Measurements from ENCODE around the gene KRCC1. TPM values are rescaled to one million over a fixed set of nuclear protein-coding genes. Genes with fewer than 3 reads are reported as not detected.

The KRCC1 gene
- total RNA-seq, 2 experiments from 2014 or later: 12.4 to 20.0 TPM

DNA sequence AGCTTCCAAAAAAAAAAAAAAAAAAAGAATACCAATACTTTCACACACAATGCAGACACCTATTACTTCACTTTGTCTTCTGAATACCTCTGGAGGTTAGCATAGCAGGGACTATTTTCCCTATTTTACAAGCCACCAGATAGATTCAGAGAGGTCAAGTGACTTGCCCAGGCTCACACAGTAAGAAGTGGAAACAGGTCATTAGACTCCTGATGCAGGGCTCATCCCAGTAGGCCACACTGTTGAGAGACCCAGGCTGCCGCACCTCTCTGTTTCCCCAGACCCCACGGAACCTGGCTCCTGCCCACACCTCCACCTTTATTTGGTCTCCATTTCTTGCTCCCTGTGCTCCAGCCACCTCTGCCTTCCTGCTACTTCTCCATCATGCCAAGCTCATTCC, 31.5 kb upstream of the KRCC1 start:
- Mint-ChIP-seq H3K4me3 (no peak overlapping the region), H3K36me3 (no peaks in the 10 kb centered on the region), H3K27ac (no peak overlapping the region), H3K9me3 (ENCODE audit: low read depth) (no peaks in the 10 kb centered on the region), H3K4me1 (peaks cover 3% of the 10 kb centered on the region), H3K27me3 (no peaks in the 10 kb centered on the region)
- CTCF ChIA-PET: no interaction called here
- DNase-seq (no peak), ATAC-seq (no peak)

DNA sequence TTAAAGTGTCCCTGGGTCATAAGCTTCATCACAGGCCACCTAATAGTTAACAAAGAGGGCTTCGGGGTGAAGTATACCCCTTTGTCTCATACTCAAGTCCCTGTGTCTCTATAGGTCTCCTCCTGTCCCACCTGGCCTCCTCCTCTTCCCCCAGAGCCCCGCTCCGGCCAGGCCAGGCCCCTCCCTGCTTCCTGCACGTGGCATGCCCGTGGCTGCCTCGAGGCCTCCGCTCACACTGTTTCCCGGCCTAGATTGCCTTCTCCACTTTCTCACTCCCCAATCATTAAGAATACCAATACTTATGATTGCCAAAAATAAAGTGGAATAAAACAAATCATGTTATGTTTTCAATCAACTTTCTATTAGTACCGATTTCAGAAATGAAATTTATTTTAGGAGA, 30.8 kb upstream of the KRCC1 start:
- Mint-ChIP-seq H3K36me3 (no peaks in the 10 kb centered on the region), H3K4me3 (no peak overlapping the region), H3K9me3 (ENCODE audit: low read depth) (no peaks in the 10 kb centered on the region), H3K4me1 (peaks cover 3% of the 10 kb centered on the region), H3K27ac (no peak overlapping the region), H3K27me3 (no peaks in the 10 kb centered on the region)
- ATAC-seq: no peak
- CTCF ChIA-PET: no interaction called here
- no peak for DNase-seq

- H3K27ac Mint-ChIP-seq: no peak overlapping the region
- H3K9me3 Mint-ChIP-seq (ENCODE audit: low read depth): no peaks in the 10 kb centered on the region
- DNase-seq (no peak), ATAC-seq (no peak)
- H3K36me3 Mint-ChIP-seq: no peaks in the 10 kb centered on the region
- no peaks in the 10 kb centered on the region for H3K27me3 Mint-ChIP-seq
- H3K4me3 Mint-ChIP-seq: no peak overlapping the region
- CTCF ChIA-PET: interaction anchor here (1.0 to 1.7 kb wide), 2 partner anchors 25 to 106 kb away, joined by 3 to 4 read pairs; no protein-coding TSS in a partner anchor
- peaks cover 3% of the 10 kb centered on the region for H3K4me1 Mint-ChIP-seq
Measured at GRCh38 chr2:88085602-88086001, 30.0 kb upstream of the KRCC1 start.

DNA sequence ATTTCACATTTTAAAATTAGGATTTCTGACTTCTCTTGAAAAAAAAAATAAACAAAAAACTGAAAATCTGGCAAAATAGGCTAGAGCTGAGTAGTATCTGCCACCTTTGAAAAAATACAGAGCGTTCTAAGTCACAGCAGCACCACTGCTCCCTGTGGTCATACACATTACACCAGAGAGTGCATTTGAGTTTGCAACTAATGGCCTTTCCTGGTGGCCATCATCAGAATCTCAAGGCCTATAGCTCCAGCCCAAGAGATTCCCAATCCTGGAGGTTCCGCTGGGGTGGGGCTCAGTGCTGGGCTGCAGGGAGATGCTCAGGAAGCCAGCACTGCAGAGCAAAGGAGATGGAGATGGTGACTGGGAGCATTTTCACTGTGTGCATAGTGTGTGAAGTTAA, 29.5 kb upstream of the KRCC1 start:
- CTCF ChIA-PET: interaction anchor here (1.0 to 1.7 kb wide), 2 partner anchors 25 to 107 kb away, joined by 3 to 4 read pairs; no protein-coding TSS in a partner anchor
- Mint-ChIP-seq H3K27ac (no peak overlapping the region), H3K4me3 (no peak overlapping the region), H3K27me3 (no peaks in the 10 kb centered on the region), H3K36me3 (no peaks in the 10 kb centered on the region), H3K4me1 (no peaks in the 10 kb centered on the region), H3K9me3 (ENCODE audit: low read depth) (no peaks in the 10 kb centered on the region)
- ATAC-seq (no peak), DNase-seq (no peak)

GRCh38 chr2:88082781-88083180, 27.2 kb upstream of the KRCC1 start:
- ATAC-seq (no peak), DNase-seq (no peak)
- Mint-ChIP-seq H3K36me3 (no peaks in the 10 kb centered on the region), H3K27ac (no peak overlapping the region), H3K4me3 (no peak overlapping the region), H3K4me1 (no peaks in the 10 kb centered on the region), H3K27me3 (no peaks in the 10 kb centered on the region), H3K9me3 (ENCODE audit: low read depth) (no peaks in the 10 kb centered on the region)
- CTCF ChIA-PET: no interaction called here

GRCh38 chr2:88081924-88082608, 26.5 kb upstream of the KRCC1 start:
- Mint-ChIP-seq H3K4me1 (no peaks in the 10 kb centered on the region), H3K9me3 (ENCODE audit: low read depth) (no peaks in the 10 kb centered on the region), H3K4me3 (no peak overlapping the region), H3K27me3 (no peaks in the 10 kb centered on the region), H3K27ac (no peak overlapping the region), H3K36me3 (no peaks in the 10 kb centered on the region)
- ATAC-seq (no peak), DNase-seq (no peak)
- CTCF ChIA-PET: no interaction called here

DNA sequence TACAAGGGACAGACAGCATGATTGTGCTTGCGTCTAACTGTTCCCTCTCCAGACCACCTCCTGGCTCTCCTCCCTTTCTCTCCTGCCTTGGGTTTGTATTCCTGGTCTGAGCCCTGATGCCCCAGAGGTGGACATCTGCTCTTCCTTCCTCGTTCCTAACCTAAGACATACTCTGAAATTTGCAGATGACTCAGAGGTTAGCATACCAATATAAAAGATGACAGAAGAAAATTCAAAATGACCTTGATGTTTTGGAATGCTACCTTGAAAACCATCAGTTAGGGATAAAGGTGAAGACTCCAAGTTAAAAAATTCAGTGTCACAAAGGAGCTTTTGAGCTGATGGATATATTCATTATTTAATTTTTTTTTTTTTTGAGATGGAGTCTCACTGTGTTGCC, 25.0 kb upstream of the KRCC1 start:
- DNase-seq (no peak), ATAC-seq (no peak)
- Mint-ChIP-seq H3K36me3 (no peaks in the 10 kb centered on the region), H3K4me3 (no peak overlapping the region), H3K27me3 (no peaks in the 10 kb centered on the region), H3K9me3 (ENCODE audit: low read depth) (no peaks in the 10 kb centered on the region), H3K27ac (no peak overlapping the region), H3K4me1 (no peaks in the 10 kb centered on the region)
- CTCF ChIA-PET: no interaction called here

- Mint-ChIP-seq H3K36me3 (no peaks in the 10 kb centered on the region), H3K4me3 (no peak overlapping the region), H3K27me3 (peaks cover 6% of the 10 kb centered on the region), H3K4me1 (no peaks in the 10 kb centered on the region), H3K27ac (no peak overlapping the region), H3K9me3 (ENCODE audit: low read depth) (no peaks in the 10 kb centered on the region)
- DNase-seq (no peak), ATAC-seq (no peak)
- CTCF ChIA-PET: interaction anchor here (1.0 kb wide), 1 partner anchor 18 kb away, joined by 4 read pairs; no protein-coding TSS in a partner anchor
Measured at GRCh38 chr2:88078643-88079172, 23.1 kb upstream of the KRCC1 start.

DNA sequence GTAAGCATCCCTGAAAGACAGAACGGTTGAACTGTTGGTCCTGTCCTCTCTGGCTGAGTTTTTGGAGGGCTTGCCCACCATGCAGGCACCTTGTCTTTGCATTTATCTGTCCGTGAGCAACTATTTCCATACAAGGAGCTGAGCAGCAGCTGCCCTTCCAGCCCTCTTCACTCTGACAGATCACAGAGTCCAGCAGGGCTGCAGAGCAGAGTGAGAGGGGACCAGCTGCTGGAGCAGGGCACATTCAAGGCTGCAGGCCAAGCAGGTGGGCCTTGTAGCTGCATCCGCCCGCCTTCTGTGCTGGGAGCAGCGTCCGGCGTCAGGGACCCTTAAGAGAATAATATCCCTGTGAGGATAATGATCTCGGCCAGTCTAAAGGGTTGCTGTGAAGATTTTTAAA, 21.5 kb upstream of the KRCC1 start:
- no peak for DNase-seq
- CTCF ChIA-PET: interaction anchor here (1.4 kb wide), 1 partner anchor 83 kb away, joined by 4 read pairs; no protein-coding TSS in a partner anchor
- Mint-ChIP-seq H3K27me3 (peaks cover 9% of the 10 kb centered on the region), H3K4me3 (no peak overlapping the region), H3K9me3 (ENCODE audit: low read depth) (no peaks in the 10 kb centered on the region), H3K27ac (no peak overlapping the region), H3K4me1 (no peaks in the 10 kb centered on the region), H3K36me3 (no peaks in the 10 kb centered on the region)
- ATAC-seq: no peak

DNA sequence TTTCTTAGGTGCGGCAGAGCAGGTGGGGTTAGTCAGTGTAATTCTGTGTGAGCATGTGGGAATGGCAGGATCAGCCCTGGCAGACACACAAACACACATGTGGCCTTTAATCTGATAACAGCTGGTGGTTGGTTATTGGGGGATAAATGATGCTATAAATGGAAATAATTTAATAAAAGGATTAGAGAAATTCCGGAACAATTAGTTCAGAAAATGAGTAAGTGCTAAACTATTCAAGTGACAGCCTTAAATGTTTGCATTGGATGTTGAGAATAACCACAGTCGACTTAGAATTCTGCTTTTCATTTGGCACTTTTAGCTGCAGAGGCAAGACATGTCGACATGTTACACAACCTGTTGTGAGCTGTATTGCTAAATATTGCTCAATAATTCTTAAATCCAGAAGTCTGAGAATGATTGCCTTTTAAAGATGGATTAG, 19.3 kb upstream of the KRCC1 start:
- CTCF ChIA-PET: no interaction called here
- DNase-seq (no peak), ATAC-seq (no peak)
- H3K27me3 Mint-ChIP-seq: peaks cover 11% of the 10 kb centered on the region
- H3K9me3 Mint-ChIP-seq (ENCODE audit: low read depth): no peaks in the 10 kb centered on the region
- no peak overlapping the region for H3K4me3 Mint-ChIP-seq
- H3K4me1 Mint-ChIP-seq: no peaks in the 10 kb centered on the region
- H3K36me3 Mint-ChIP-seq: no peaks in the 10 kb centered on the region
- H3K27ac Mint-ChIP-seq: no peak overlapping the region

- H3K27me3 Mint-ChIP-seq: peaks cover 11% of the 10 kb centered on the region
- no peaks in the 10 kb centered on the region for H3K4me1 Mint-ChIP-seq
- no peaks in the 10 kb centered on the region for H3K9me3 Mint-ChIP-seq (ENCODE audit: low read depth)
- H3K4me3 Mint-ChIP-seq: no peak overlapping the region
- ATAC-seq: no peak
- H3K27ac Mint-ChIP-seq: no peak overlapping the region
- no peaks in the 10 kb centered on the region for H3K36me3 Mint-ChIP-seq
- CTCF ChIA-PET: no interaction called here
- no peak for DNase-seq
Measured at GRCh38 chr2:88074150-88074549, 18.6 kb upstream of the KRCC1 start.

DNA sequence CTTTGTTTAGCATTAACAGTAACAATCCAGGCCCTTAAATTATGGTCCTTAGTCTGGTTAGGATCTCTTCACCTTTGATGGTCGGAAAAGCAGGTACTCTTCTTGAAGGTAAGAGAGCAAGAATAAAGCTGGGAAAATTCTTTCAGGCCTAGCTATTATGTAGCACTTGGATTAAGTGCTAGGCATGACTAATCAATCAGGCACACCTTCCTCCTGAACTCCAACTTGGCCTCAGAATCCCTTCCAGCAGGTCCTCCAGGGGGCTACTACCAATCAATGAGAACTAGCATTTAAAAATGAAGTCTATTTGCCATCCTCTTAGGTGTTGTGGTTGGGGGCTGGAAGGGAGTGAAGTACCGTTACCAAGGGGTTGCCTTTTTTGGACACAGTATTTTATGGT, 15.8 kb upstream of the KRCC1 start:
- no peak for ATAC-seq

GRCh38 chr2:88070055-88070454, 14.5 kb upstream of the KRCC1 start:
- CTCF ChIA-PET: interaction anchor here (2.7 kb wide), 1 partner anchor 91 kb away, joined by 7 read pairs; no protein-coding TSS in a partner anchor
- Mint-ChIP-seq H3K9me3 (ENCODE audit: low read depth) (no peaks in the 10 kb centered on the region), H3K27ac (no peak overlapping the region), H3K27me3 (peaks cover 11% of the 10 kb centered on the region), H3K4me1 (no peaks in the 10 kb centered on the region), H3K4me3 (no peak overlapping the region), H3K36me3 (no peaks in the 10 kb centered on the region)
- ATAC-seq: no peak
- DNase-seq: no peak

More for the DNA sequence above, 15.8 kb upstream of the KRCC1 start:
- H3K9me3 Mint-ChIP-seq (ENCODE audit: low read depth): no peaks in the 10 kb centered on the region
- no peak for DNase-seq
- no peaks in the 10 kb centered on the region for H3K4me1 Mint-ChIP-seq
- CTCF ChIA-PET: interaction anchor here (1.6 kb wide), 1 partner anchor 11 kb away, joined by 6 read pairs; no protein-coding TSS in a partner anchor
- no peak overlapping the region for H3K4me3 Mint-ChIP-seq
- no peak overlapping the region for H3K27ac Mint-ChIP-seq
- peaks cover 11% of the 10 kb centered on the region for H3K27me3 Mint-ChIP-seq
- no peaks in the 10 kb centered on the region for H3K36me3 Mint-ChIP-seq

DNA sequence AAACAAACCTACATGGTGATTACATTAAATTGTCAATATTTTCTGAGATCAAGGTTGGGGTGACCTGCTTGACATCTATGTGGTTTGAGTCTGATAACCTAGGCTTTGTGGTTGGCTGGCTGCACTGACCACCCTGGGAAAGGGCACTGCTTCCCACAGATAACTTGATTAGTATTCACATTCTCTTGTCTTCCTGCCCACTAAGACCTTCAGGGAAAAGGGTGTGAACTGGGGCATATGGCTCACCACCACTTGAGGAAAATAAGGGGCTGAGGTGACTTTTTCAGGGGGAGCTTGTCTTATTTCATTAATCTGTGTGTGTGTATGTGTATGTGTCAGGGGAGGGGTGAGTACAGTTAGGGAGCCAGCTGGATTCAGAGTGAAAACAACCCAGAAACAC, 13.5 kb upstream of the KRCC1 start:
- DNase-seq: no peak
- ATAC-seq: no peak
- Mint-ChIP-seq H3K27me3 (peaks cover 5% of the 10 kb centered on the region), H3K36me3 (no peaks in the 10 kb centered on the region), H3K27ac (no peak overlapping the region), H3K4me1 (no peaks in the 10 kb centered on the region), H3K4me3 (no peak overlapping the region), H3K9me3 (ENCODE audit: low read depth) (no peaks in the 10 kb centered on the region)
- CTCF ChIA-PET: interaction anchor here (1.1 to 2.7 kb wide), 2 partner anchors 9 to 92 kb away, joined by 4 to 7 read pairs; no protein-coding TSS in a partner anchor
